Measurements from ENCODE around the gene TAS2R8. TPM values are rescaled to one million over a fixed set of nuclear protein-coding genes. Genes with fewer than 3 reads are reported as not detected.

Gene TAS2R8
- total and polyA plus RNA-seq, 10 of the 15 experiments (the other 5 are each of a cell fraction or from before 2014, with no cell fraction given) = not detected

DNA sequence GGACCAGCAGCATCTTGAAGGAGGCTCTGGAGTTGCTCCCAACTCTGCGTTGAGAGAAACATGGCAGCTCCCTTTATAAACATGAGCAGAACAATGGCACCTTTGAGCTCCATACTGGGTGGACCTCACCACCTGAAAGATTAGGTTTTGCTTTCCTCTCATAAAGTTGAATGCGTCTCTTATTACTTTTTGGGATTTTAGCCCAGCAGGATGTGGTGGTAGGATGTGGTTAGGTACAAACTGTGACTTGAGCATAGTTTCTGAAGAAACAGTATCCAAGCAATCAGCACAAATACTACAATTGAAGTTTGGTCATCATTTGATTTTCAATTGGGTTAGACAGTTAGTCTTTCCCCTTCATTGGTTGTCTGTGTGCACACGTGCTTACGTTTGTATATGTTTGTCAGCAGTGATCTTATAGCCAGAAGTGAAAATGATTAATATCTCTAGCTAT, 42.4 kb upstream of the TAS2R8 start, which contains the start of gene PRR4 (continued):
- TF ChIP-seq CEBPB (IDR thresholded peaks at IDR 0.05; ENCODE audit: borderline replicate concordance in 1 of 2, low read depth in 2 of 2, low read length in 2 of 2) = no peak
- no peak for TF ChIP-seq MEF2B (IDR thresholded peaks at IDR 0.05; ENCODE audit: partially characterized antibody, poor library complexity, severe bottlenecking)

DNA sequence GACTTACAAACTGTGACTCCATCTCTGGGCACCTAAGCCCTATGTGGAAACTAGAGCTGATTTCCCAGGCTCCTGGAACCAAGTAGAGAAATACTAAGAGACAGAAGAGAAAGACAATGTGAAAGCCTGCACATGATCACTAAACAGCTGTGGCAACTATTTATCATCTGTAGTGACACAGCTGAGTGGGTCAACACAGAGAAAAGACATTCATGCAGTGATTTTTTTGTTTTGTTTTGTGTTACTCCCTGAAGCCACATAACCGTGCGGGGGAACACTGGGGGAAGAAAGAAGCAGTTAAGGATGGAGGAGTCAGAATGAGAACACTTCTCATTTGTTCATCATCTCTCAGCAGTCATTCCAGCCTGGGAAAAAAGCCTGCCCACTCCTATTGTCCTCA, 40.7 kb upstream of the TAS2R8 start:
- no peak for DNase-seq (ENCODE audit: low read depth, low spot score)
- no peaks in the 10 kb centered on the region for H3K9me3 ChIP-seq (replicated peaks; ENCODE audit: control insufficient read depth, insufficient read depth, low read length)
- no peak for ATAC-seq
- in situ Hi-C loops (cut with MboI) (no loop called here), intact Hi-C loops (cut with micrococcal nuclease; ENCODE audit: unreplicated experiment) (no loop called here)
- no peaks in the 10 kb centered on the region for H3K27me3 ChIP-seq (replicated peaks in 1 of 2; ENCODE audit: control insufficient read depth in 2 of 2, insufficient read depth in 2 of 2, low read length in 1 of 2)
- no peaks in the 10 kb centered on the region for H3K79me2 ChIP-seq (ENCODE audit: control insufficient read depth, insufficient read depth, low read length)
- WGBS (ENCODE audit: insufficient coverage, insufficient replicate concordance, low lambda C conversion rate, missing lambda C conversion rate) = 50% methylated on average over 2 of the region's 2 CpGs
- TF ChIP-seq ASH2L (IDR thresholded peaks at IDR 0.05; ENCODE audit: borderline replicate concordance, low read depth) (no peak), ESRRA (IDR thresholded peaks at IDR 0.05; ENCODE audit: low read length) (no peak), ZNF24 (IDR thresholded peaks at IDR 0.05) (no peak)
- no peak overlapping the region for H2AFZ ChIP-seq (ENCODE audit: control insufficient read depth, low read depth, low read length)
- no peak overlapping the region for H3K27ac ChIP-seq (ENCODE audit: control insufficient read depth, insufficient read depth)
- H3K36me3 ChIP-seq (ENCODE audit: control insufficient read depth in 2 of 2, insufficient read depth in 2 of 2, low read length in 1 of 2) = peaks cover 0 to 2% of the 10 kb centered on the region in 2 experiments; a peak in 1 of 4 replicates
- H3K4me1 ChIP-seq (ENCODE audit: control insufficient read depth, insufficient read depth, low read length) = no peaks in the 10 kb centered on the region
- SMC1A ChIA-PET (ENCODE audit: uncharacterized antibody, unreplicated experiment) = interaction anchor here (0.6 kb wide), 1 partner anchor 680 kb away, joined by 3 read pairs; no protein-coding TSS in a partner anchor
- BruUV-seq (replicated peaks) = no TSS peak
- POLR2A ChIA-PET = no interaction called here
- H3K4me2 ChIP-seq (ENCODE audit: control insufficient read depth, insufficient read depth) = no peak overlapping the region
- no peak for FAIRE-seq
- CTCF ChIA-PET = interaction anchor here (0.6 to 0.8 kb wide), 2 partner anchors 19 to 93 kb away, joined by 3 to 5 read pairs; no protein-coding TSS in a partner anchor
- no peak overlapping the region for H3K9ac ChIP-seq (ENCODE audit: control insufficient read depth, insufficient read depth, low read length)
- H3K4me3 ChIP-seq = no peak overlapping the region
- no peaks in the 10 kb centered on the region for H4K20me1 ChIP-seq (ENCODE audit: control insufficient read depth, insufficient read depth)
- RAD21 ChIA-PET (ENCODE audit: unreplicated experiment) = no interaction called here

DNA sequence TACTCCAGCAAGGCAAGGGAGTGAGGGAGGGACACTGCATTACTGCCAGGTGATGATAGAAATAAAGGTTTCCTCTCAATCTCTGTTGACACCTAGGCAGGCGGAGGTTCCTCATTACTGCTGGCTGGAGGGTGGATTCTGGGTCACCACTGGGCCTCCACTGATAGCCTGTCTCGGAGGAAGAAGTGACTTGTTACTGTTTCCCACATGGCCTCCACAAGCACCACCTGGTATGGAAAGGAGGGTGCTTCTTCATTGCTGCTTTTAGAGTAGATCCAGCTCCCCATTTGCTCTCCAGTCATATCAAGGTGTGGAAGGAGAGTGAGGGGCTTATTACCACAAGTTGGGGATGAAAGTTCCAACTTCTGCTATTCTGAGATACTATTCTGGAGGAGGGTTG, 35.8 kb upstream of the TAS2R8 start:
- no peaks in the 10 kb centered on the region for H3K4me1 ChIP-seq (ENCODE audit: control insufficient read depth, insufficient read depth, low read length)
- no peaks in the 10 kb centered on the region for H3K9me3 ChIP-seq (replicated peaks; ENCODE audit: control insufficient read depth, insufficient read depth, low read length)
- no peak overlapping the region for H3K27ac ChIP-seq (ENCODE audit: control insufficient read depth, insufficient read depth)
- no peak for DNase-seq (ENCODE audit: low read depth, low spot score)
- H3K27me3 ChIP-seq (replicated peaks in 1 of 2; ENCODE audit: control insufficient read depth in 2 of 2, insufficient read depth in 2 of 2, low read length in 1 of 2) = no peaks in the 10 kb centered on the region
- no TSS peak for BruUV-seq (replicated peaks)
- H2AFZ ChIP-seq (ENCODE audit: control insufficient read depth, low read depth, low read length) = no peak overlapping the region
- ChIA-PET CTCF (no interaction called here), POLR2A (no interaction called here), SMC1A (ENCODE audit: uncharacterized antibody, unreplicated experiment) (no interaction called here), RAD21 (ENCODE audit: unreplicated experiment) (no interaction called here)
- H3K4me2 ChIP-seq (ENCODE audit: control insufficient read depth, insufficient read depth) = no peak overlapping the region
- in situ Hi-C loops (cut with MboI) = no loop called here
- 88% methylated on average over 2 of the region's 2 CpGs for WGBS (ENCODE audit: insufficient coverage, insufficient replicate concordance, low lambda C conversion rate, missing lambda C conversion rate)
- no peak for ATAC-seq
- H3K36me3 ChIP-seq (ENCODE audit: control insufficient read depth in 2 of 2, insufficient read depth in 2 of 2, low read length in 1 of 2) = no peaks in the 10 kb centered on the region
- H3K79me2 ChIP-seq (ENCODE audit: control insufficient read depth, insufficient read depth, low read length) = no peaks in the 10 kb centered on the region
- no peak overlapping the region for H3K4me3 ChIP-seq
- FAIRE-seq = no peak
- intact Hi-C loops (cut with micrococcal nuclease; ENCODE audit: unreplicated experiment) = no loop called here
- no peak overlapping the region for H3K9ac ChIP-seq (ENCODE audit: control insufficient read depth, insufficient read depth, low read length)
- no peaks in the 10 kb centered on the region for H4K20me1 ChIP-seq (ENCODE audit: control insufficient read depth, insufficient read depth)
- no peak for TF ChIP-seq IKZF1 (conservative IDR thresholded peaks at IDR 0.05)
- TF ChIP-seq SUPT20H (IDR thresholded peaks at IDR 0.05; ENCODE audit: borderline replicate concordance, control insufficient read depth, low read depth, low read length) = no peak
- TF ChIP-seq SMAD1 (IDR thresholded peaks at IDR 0.05; ENCODE audit: low read depth, partially characterized antibody) = no peak
- TF ChIP-seq SREBF2 (IDR thresholded peaks at IDR 0.05; ENCODE audit: low read length) = no peak
- TF ChIP-seq NFIC (IDR thresholded peaks at IDR 0.05; ENCODE audit: low read depth, low read length) = no peak
- no peak for TF ChIP-seq MEF2A (IDR thresholded peaks at IDR 0.05; ENCODE audit: insufficient read depth, low read depth, low read length)
- no peak for TF ChIP-seq SIN3A (IDR thresholded peaks at IDR 0.05; ENCODE audit: low read depth, low read length)
- no peak for TF ChIP-seq SP1 (IDR thresholded peaks at IDR 0.05; ENCODE audit: low read depth, low read length)
